Calu3 (cell line): ENCODE results near the gene SPG11. TPM values are rescaled to one million over a fixed set of nuclear protein-coding genes. Genes with fewer than 3 reads are reported as not detected.
A peak's percentile ranks its signal among the peaks of the same experiment; 100 is the strongest.

Experiments
- BruUV-seq: library from RNA; stranded (reverse); fragments of 400-500 nt; replicated peaks from 2 replicates; lab custom pipeline; 2021; lab: Mats Ljungman, UMichigan
- CTCF ChIA-PET: fragments of 300-600 bp; sonication (Branson Sonifier 250); formaldehyde crosslinking; loops from one replicate; lab custom pipeline; 2022; ENCODE audit warnings: antibody characterized with exemption; lab: Charles Lee
- DNase-seq: peaks from one replicate; pipeline ENCODE4 v3.0.0; 2022
- H3K27ac Mint-ChIP-seq: one replicate; pipeline ENCODE4 v1.8.0; 2022; ENCODE audit warnings: mixed read lengths; ENCODE audit not compliant: unreplicated experiment
- H3K27me3 Mint-ChIP-seq: one replicate; pipeline ENCODE4 v1.8.0; 2022; ENCODE audit warnings: mixed read lengths; ENCODE audit not compliant: unreplicated experiment
- H3K36me3 Mint-ChIP-seq: one replicate; pipeline ENCODE4 v1.8.0; 2022; ENCODE audit warnings: mild to moderate bottlenecking, moderate library complexity, mixed read lengths; ENCODE audit not compliant: insufficient read depth, unreplicated experiment
- H3K4me1 Mint-ChIP-seq: one replicate; pipeline ENCODE4 v1.8.0; 2022; ENCODE audit warnings: mild to moderate bottlenecking, low read depth, mixed read lengths; ENCODE audit not compliant: unreplicated experiment
- H3K4me3 Mint-ChIP-seq: one replicate; pipeline ENCODE4 v1.8.0; 2022; ENCODE audit warnings: mild to moderate bottlenecking, low read depth, moderate library complexity, mixed read lengths; ENCODE audit not compliant: unreplicated experiment
- H3K9me3 Mint-ChIP-seq: one replicate; pipeline ENCODE4 v1.8.0; 2022; ENCODE audit warnings: low read depth, mixed read lengths; ENCODE audit not compliant: unreplicated experiment
- intact Hi-C: fragments of 100-400 bp; cut with micrococcal nuclease; formaldehyde crosslinking; loops from one replicate; pipeline ENCODE4 v1.10.0; 2022; ENCODE audit not compliant: unreplicated experiment
- total RNA-seq: library from RNA; stranded (reverse); gene quantifications from 2 replicates; pipeline ENCODE4 v1.2.3, GENCODE V29; 2022
- TF ChIP-seq, protein P1 (sequence below): fragments of 200-600 bp; IDR thresholded peaks from one replicate; pipeline ENCODE4 v1.8.0; 2022; ENCODE audit warnings: antibody characterized with exemption; ENCODE audit not compliant: unreplicated experiment

Gene SPG11
- total RNA-seq, 1 experiment from 2014 or later: 36.6 TPM

DNA sequence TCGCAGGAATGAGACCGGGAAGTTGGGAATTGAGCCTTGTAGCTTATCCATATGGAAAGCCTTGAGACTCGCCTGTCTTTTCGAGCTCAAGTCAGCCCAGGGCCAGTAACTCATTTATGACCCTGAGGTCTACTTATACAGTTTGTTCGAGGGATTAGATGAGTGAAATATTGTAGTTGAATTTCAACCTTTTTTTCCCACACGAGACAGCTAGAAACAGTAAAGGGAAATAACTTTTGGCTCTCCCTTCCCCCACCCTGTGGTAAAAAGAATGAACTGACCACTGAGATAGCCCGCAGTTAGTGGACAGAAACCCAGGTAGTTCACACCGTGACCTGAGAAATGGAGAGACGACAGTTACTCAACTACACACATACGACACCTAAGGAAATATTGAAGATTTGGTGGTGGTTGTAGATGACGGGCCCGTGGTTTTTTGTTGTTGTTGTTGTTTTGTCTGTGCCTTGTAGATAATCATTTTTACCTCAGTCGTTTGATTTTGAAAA, 125.7 kb downstream of the SPG11 start:
- Mint-ChIP-seq H3K4me3 (peak overlapping the region; percentile 86), H3K27ac (no peak overlapping the region), H3K36me3 (peaks cover 56% of the 10 kb centered on the region), H3K9me3 (no peaks in the 10 kb centered on the region), H3K27me3 (no peaks in the 10 kb centered on the region), H3K4me1 (no peaks in the 10 kb centered on the region)
- no TSS peak for BruUV-seq
- intact Hi-C loops: no loop called here
- no peak for DNase-seq
- TF ChIP-seq, protein P1, sequence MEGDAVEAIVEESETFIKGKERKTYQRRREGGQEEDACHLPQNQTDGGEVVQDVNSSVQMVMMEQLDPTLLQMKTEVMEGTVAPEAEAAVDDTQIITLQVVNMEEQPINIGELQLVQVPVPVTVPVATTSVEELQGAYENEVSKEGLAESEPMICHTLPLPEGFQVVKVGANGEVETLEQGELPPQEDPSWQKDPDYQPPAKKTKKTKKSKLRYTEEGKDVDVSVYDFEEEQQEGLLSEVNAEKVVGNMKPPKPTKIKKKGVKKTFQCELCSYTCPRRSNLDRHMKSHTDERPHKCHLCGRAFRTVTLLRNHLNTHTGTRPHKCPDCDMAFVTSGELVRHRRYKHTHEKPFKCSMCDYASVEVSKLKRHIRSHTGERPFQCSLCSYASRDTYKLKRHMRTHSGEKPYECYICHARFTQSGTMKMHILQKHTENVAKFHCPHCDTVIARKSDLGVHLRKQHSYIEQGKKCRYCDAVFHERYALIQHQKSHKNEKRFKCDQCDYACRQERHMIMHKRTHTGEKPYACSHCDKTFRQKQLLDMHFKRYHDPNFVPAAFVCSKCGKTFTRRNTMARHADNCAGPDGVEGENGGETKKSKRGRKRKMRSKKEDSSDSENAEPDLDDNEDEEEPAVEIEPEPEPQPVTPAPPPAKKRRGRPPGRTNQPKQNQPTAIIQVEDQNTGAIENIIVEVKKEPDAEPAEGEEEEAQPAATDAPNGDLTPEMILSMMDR: no peak
- CTCF ChIA-PET: interaction anchor here (0.6 kb wide), 1 partner anchor 668 kb away, joined by 3 read pairs; no protein-coding TSS in a partner anchor

DNA sequence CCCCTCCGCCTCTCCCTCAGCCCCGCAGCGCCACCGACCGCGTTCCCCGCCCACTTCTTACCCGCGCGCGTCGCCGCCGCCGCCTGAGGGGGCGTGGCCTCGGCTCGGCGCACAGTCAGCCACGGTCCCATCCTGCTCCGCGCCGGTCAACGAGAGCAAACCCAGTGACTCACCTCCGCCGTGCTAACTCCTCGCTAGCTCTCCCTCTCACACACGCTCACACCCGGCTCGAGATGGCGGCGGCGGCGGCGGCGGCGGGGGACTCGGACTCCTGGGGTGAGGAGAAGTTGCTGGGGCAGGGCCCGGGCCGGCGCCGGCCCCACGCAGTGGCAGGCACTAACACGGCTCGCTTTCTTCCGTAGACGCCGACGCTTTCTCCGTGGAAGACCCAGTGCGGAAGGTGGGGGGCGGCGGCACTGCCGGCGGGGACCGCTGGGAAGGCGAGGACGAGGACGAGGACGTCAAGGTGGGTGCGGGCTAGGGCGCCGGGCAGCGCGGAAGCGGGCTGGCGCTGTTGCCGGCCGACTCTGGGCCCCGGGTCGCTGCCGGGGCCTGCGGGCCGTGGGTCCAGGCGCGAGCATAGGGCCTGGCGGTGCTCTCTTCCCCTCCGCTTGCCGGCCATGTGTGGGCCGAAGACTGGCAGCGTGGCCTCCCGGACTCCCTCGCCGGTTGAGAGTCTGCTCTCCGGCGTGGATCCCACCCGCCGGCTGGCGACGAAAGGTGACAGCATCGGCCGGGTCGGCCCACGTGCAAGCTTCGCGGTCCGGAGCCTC, 126.3 kb downstream of the SPG11 start, which contains the start of gene EIF3J:
TSS of gene EIF3J (plus strand) at position 186 of the 773 bp plus-strand sequence. CDS start at position 234, 48 bp downstream.
- Mint-ChIP-seq H3K27me3 (no peaks in the 10 kb centered on the region), H3K4me3 (peak within 1 kb of the TSS; percentile 86), H3K4me1 (no peaks in the 10 kb centered on the region), H3K9me3 (no peaks in the 10 kb centered on the region), H3K36me3 (peaks cover 56% of the 10 kb centered on the region), H3K27ac (peak within 1 kb of the TSS; percentile 83)
- no TSS peak for BruUV-seq
- intact Hi-C loops: no loop called here
- CTCF ChIA-PET: interaction anchor here (0.6 kb wide), 1 partner anchor 667 kb away, joined by 3 read pairs; no protein-coding TSS in a partner anchor
- DNase-seq: peak; percentile 91
- TF ChIP-seq, protein P1: no peak

DNA sequence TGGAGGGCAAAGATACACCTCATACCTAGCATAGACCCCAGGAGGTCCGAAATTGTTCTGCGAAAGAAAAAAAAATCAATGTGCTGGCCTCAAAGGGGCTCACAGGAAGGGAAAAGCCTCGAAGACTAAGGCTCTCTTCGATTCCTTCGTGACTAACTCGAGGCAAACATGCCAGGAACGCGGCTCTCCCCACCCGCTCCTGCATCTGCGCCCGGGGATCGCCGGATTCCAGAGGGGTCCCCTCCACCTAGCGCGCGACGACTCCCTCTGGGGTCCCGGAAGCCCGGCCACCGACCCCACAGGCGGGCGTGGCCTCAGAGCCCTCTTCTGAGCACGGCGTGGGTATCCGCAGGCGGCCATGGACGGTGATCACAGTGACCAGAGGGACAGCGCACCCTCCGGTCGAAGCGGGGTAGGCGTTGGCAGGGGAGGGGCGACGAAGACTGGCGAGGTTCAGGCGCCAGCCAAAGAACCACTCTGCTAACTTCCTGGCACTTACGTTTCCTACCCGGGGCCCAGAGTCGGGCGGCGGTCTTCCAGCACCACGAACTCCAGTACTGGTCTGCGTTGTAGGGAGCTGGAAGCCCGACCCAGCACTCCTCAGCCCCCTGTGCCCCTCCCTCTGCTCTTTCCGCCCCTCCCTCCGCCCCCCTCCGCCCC, 127.0 kb downstream of the SPG11 start:
- H3K27ac Mint-ChIP-seq: peak overlapping the region; percentile 83
- peak overlapping the region; percentile 86 for H3K4me3 Mint-ChIP-seq
- intact Hi-C loops: no loop called here
- DNase-seq: peak; percentile 82
- no peaks in the 10 kb centered on the region for H3K9me3 Mint-ChIP-seq
- H3K36me3 Mint-ChIP-seq: peaks cover 56% of the 10 kb centered on the region
- H3K27me3 Mint-ChIP-seq: no peaks in the 10 kb centered on the region
- CTCF ChIA-PET: no interaction called here
- TF ChIP-seq, protein P1: no peak
- H3K4me1 Mint-ChIP-seq: no peaks in the 10 kb centered on the region
- BruUV-seq: no TSS peak

DNA sequence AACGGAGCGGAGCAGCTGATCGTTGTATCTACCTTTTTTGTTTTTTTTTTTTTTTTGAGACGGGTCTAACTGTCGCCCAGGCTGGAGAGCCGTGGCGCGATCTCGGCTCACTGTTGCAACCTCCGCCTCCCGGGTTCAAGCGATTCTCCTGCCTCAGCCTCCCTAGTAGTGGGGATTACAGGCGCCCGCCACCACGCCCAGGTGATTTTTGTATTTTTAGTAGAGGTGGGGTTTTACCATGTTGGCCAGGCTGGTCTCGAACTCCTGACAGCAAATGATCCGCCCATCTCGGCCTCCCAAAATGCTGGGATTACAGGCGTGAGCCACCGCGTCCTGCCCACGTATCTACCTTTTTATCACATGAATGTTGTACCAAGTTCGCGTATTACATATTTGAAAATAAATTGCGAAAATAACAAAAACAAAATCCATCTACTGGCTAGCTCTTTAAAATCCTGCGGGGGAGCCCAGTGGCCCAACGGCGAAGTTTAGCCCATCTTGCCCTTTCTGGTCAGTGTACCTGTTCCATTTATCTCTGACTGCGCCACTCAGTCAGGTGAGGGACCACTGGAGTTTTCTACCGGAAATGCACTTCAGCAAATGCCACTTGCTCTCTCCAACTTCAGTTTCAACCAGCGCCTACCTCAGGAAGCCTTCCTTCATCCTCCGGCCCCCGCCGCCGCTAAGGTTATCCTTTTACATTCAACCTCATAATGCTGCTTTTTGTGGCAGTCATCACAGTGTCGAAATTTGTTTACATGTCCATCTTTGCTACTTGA, 127.8 kb downstream of the SPG11 start:
- TF ChIP-seq, protein P1: no peak
- Mint-ChIP-seq H3K36me3 (peaks cover 56% of the 10 kb centered on the region), H3K4me3 (peak overlapping the region; percentile 86), H3K27me3 (no peaks in the 10 kb centered on the region), H3K4me1 (no peaks in the 10 kb centered on the region), H3K9me3 (no peaks in the 10 kb centered on the region), H3K27ac (peak overlapping the region; percentile 83)
- intact Hi-C loops: no loop called here
- CTCF ChIA-PET: no interaction called here
- TSS peak; percentile 77 for BruUV-seq
- peak; percentile 19 for DNase-seq
